Stimulated activated CD4-positive, alpha-beta T cell treated with anti-CD3 and anti-CD28 coated beads, Interleukin-12 subunit alpha, Interleukin-12 subunit beta, amount 100 ng/mL, for 48 hours (primary cell): Measurements from ENCODE around the gene RBM48.
"Not testable (repeated sequence)": the region's sequence is repeated elsewhere in the genome, so short reads cannot be mapped to it uniquely, and the experiment has no call there.

ENCODE experiments used
- DNase-seq, 3 donors: peaks; one replicate each; pipeline ENCODE4 v3.0.0-alpha.2; 2020; ENCODE audit warnings: low read depth in 2 of 3, low spot score in 1 of 3

The RBM48 gene

DNA sequence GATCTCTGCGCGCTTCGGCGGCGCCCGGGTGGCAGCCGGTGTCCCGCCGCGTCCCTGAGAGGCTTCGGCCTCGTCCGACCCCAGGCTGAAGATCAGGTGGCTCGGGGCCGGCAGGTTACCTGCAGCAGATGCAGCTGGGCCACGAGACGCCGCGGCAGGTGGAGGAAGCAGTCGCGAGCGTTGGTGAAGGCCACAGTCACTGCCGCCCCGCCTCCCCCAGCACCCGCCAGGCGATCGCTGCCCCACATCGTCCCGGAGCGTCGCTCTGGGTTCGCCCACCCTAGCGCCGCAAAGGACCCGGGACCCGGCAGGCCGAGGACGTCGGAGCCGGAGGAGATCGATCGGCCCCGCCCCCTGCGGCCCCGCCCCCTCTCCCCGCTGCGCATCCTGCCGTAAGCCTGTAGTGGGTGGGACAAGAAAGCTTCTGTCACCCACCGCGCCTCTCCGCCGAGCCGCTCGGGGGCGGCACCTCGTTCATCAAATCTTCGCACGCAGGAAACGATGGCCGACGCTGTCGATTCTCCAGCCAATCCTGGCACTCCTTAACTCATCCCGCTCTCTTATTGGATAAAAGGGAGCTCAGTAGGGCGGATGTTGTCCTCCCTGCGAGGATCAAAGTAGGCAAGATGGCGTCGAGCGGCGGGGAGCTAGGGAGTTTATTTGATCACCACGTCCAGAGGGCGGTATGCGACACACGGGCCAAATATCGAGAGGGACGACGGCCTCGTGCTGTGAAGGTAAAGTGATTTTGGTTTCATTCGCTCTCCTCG lies at the start of gene RBM48, which contains the start of gene PEX1:
RBM48 (plus strand) TSS at position 608 of the 770 bp plus-strand sequence; CDS start at position 627, 19 bp downstream.
PEX1 (minus strand) TSS at position 333 of the 770 bp plus-strand sequence; CDS start at position 248, 85 bp downstream.
- DNase-seq: peak; percentile 88 to 95 (median 93)

- DNase-seq: not testable (repeated sequence)
Observed at GRCh38 chr7:92479146-92479545, 49.4 kb upstream of the RBM48 start.

GRCh38 chr7:92483624-92484023 lies 45.0 kb upstream of the RBM48 start:
- DNase-seq: not testable (repeated sequence)

DNA sequence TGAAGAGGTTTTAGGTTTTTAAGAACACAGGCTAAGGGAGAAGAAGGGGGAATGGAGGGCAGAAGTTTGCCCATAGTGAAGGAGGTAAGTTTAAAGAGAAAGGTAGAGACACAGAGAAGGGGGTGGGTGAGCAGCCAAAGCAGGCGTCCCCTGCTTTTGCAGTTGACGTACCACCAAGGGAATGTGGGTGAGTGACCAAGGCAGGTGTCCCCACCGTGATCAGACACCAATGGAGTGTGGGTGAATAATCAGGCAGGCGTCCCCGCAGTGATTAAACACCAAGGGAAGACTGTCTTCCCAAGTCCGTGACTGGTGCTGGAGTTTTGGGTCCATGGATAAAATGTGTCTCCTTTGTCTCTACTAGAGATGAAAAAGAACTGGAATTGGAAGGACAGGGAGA lies 44.4 kb upstream of the RBM48 start:
- not testable (repeated sequence) for DNase-seq

- DNase-seq: no peak
Observed at GRCh38 chr7:92485267-92485892, 43.2 kb upstream of the RBM48 start.

- DNase-seq: no peak
Observed at GRCh38 chr7:92485974-92486373, 42.6 kb upstream of the RBM48 start.

DNA sequence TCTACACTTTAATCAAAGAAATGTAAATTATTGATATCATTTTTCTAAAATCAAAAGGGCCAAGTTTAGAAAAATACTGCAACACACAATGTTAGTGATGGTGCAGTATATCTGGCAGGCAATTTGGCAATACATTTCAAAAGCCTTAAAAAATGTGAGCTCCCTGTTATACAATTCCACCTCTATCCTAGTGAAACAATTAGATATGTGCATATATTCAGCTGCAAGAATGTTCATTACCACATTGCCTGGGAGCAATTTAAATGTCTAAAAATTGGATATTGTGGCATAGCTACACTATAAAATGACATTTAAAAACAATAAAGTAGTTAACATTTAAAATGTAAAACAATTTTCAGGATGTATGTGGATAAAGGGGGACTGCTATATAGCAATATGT lies 40.8 kb upstream of the RBM48 start:
- no peak for DNase-seq

DNA sequence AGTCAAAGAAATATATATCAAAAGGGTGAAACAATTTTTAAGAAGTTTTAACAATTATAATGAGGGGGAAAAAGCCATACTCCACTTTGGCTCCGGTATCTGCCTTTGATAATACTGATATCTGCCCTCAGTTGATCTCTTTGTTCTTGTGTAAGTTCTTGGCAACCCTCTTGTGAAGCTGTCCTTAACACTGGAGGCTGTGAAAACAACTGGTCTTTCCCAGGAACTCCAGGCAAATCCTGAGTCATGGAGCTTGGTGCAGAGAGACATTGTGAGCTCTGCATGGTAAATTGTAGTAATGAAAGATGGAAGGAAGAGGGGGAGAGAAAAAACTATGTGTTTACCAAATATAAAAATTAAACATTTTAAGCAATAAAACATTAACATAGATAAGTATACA lies 39.0 kb upstream of the RBM48 start:
- no peak for DNase-seq

DNA sequence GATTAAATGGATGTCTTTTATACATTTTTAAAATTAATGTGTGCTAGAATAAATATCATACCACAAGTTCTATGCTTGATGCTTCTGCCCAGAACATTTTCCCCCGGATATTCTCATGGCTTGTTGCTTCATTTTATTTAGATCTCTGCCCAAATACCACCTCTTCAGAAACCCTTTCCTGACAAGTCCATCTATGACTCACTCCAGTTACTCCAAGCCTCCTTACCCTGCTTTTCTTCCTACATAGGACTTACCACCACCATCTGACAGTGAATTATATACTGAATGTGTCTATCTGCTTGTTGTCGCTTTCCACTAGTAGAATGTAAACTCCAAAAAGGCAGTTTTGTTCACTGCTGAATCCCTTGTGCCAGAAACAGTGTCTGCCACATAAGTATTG lies 31.7 kb upstream of the RBM48 start:
- DNase-seq: no peak

DNA sequence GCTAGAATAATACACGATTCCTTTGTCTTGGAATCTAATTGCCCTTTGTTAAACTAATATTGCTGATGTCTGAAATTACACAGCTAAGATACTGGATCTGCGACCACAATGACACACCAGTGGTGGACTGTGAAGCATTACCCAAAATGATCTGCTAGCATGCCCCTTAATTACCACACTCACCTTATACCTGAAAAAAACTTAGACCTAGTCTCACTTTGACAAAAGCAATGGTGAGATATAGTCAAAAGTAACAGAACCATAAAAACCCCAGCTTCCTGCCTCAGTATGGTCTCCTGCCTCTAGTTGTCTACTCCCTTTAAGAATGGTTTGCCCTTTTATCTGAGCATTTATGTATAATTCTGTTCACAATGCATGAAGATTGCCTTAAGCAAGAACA lies 30.0 kb upstream of the RBM48 start:
- no peak for DNase-seq

- DNase-seq: no peak
Observed at GRCh38 chr7:92503767-92504166, 24.8 kb upstream of the RBM48 start.

- DNase-seq: no peak
Observed at GRCh38 chr7:92504563-92504962, 24.0 kb upstream of the RBM48 start.

GRCh38 chr7:92506363-92506762 lies 22.2 kb upstream of the RBM48 start:
- no peak for DNase-seq

- no peak for DNase-seq
Observed at GRCh38 chr7:92508946-92509345, 19.6 kb upstream of the RBM48 start.

DNA sequence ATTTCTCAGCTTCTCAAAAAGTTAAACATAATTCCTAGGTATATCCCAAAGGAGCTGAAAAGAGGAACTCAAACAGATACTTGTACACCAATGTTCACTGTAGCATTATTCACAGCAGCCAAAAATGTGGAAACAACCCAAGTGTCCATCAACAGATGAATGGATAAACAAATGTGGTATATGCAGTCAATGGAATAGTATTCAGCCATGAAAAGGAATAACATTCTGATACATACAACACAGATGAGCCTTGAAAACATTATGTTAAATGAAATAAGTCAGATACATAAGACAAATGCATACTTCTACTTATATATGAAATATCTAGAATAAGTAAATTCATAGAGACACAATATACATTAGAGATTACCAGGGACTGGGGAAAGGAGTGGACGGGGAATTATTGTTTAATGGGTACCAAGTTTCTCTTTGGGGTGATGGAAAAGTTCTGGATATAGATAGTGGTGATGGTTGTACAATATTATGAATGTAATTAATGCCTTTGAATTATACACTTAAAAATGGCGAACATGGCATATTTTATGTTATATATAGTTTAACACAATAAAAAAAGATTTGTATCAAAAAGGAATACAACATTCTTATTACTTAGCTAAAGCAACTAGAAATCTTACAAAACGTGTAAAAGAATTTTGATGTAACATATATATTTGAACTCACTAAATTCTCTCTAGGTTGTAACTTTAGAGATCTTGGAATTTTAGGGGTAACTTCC lies 15.3 kb upstream of the RBM48 start:
- DNase-seq: no peak

- no peak for DNase-seq
Observed at GRCh38 chr7:92517631-92518030, 11.0 kb upstream of the RBM48 start.

DNA sequence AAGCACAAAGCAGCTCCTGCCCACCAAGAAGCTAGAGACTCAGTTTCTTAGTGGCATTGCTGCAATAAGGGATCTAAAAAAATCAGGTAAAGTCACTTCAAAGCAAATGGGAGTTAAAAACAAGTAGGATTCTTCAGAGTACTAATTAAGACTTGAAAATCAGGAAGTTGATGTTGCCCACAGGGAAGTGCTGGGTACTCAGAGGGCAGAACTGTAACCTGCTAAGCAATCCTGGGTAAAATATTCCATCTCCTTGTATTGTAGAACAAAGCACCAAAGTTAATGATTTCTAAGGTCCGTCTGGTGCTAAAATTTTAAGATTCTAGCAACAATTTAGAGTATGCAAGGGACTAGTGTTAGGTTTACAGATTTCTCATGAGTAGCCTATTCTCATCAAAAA lies 8.6 kb upstream of the RBM48 start:
- no peak for DNase-seq

- no peak for DNase-seq
Observed at GRCh38 chr7:92523110-92523509, 5.5 kb upstream of the RBM48 start.

GRCh38 chr7:92527300-92528187 lies 1.1 kb upstream of the RBM48 start:
- DNase-seq: peak; percentile 38 to 49 (median 47)

DNA sequence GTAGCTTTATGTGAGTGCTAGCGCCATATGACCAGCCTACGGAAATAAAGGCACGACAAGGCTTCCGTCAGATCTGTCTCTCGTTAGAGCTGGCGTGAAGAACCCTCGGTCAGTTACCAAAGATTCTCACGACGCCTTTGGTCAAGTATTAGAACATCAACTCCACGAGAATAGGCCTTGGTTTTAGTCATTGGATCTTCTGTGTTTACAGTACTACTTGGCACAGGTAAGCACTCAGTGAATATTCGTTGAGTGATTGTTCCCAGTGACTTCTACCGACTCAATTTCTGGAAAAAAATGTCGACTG lies 316 bp downstream of the RBM48 start:
- no peak for DNase-seq

DNA sequence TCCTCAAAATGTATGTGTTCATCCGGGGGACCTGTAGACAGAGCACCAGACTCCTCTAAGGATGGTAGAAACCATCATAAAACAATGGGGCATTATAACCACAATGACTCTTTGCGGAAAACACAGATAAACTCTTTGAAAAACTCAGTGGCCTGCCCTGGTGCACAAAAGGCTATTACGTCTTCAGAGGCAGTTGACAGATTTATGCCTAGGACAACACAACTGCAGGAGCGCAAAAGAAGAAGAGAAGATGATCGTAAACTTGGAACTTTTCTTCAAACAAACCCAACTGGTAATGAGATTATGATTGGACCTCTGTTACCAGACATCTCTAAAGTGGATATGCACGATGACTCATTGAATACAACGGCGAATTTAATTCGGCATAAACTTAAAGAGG lies 6.0 kb downstream of the RBM48 start:
- DNase-seq: no peak
